ENCODE results near the gene FNDC1.

The FNDC1 gene

GRCh38 chr6:159313018-159313417 is 143.8 kb downstream of the FNDC1 start:
- no peak for DNase-seq

- no peak for DNase-seq
These were observed 146.4 kb downstream of the FNDC1 start for GRCh38 chr6:159315562-159315961.

- no peak for DNase-seq
These were observed 148.2 kb downstream of the FNDC1 start for GRCh38 chr6:159317430-159317829.

- no peak for DNase-seq
These were observed 152.1 kb downstream of the FNDC1 start for GRCh38 chr6:159321267-159321666.
